EL (cell line): ENCODE measurements around the gene RBPJL.

Source experiments
- DNase-seq: peaks from one replicate; pipeline ENCODE4 v3.0.0-alpha.2; 2016

The RBPJL gene

GRCh38 chr20:45306431-45306982 is at the start of gene RBPJL:
Gene RBPJL, plus strand, starts transcription at chr20:45306840. Its CDS starts 83 bp downstream, at chr20:45306923.
- no peak for DNase-seq

GRCh38 chr20:45257161-45257560 is 49.5 kb upstream of the RBPJL start:
- no peak for DNase-seq

- DNase-seq: no peak
Measured at GRCh38 chr20:45257711-45258110, 48.9 kb upstream of the RBPJL start.

GRCh38 chr20:45258259-45258658 is 48.4 kb upstream of the RBPJL start:
- DNase-seq: no peak

GRCh38 chr20:45258664-45259063 is 48.0 kb upstream of the RBPJL start:
- DNase-seq: no peak

- no peak for DNase-seq
Measured at GRCh38 chr20:45263556-45264266, 42.9 kb upstream of the RBPJL start.

GRCh38 chr20:45266977-45267376 is 39.7 kb upstream of the RBPJL start:
- no peak for DNase-seq

GRCh38 chr20:45268531-45268930 is 38.1 kb upstream of the RBPJL start:
- no peak for DNase-seq

- DNase-seq: no peak
Measured at GRCh38 chr20:45269056-45269455, 37.6 kb upstream of the RBPJL start.

GRCh38 chr20:45269754-45270270 is 36.8 kb upstream of the RBPJL start:
- no peak for DNase-seq

- no peak for DNase-seq
Measured at GRCh38 chr20:45275338-45275737, 31.3 kb upstream of the RBPJL start.

- DNase-seq: no peak
Measured at GRCh38 chr20:45279992-45280391, 26.6 kb upstream of the RBPJL start.

GRCh38 chr20:45282700-45283550 is 23.7 kb upstream of the RBPJL start:
- DNase-seq: no peak

- no peak for DNase-seq
Measured at GRCh38 chr20:45283551-45284057, 23.0 kb upstream of the RBPJL start.

- no peak for DNase-seq
Measured at GRCh38 chr20:45288376-45288775, 18.3 kb upstream of the RBPJL start.

- DNase-seq: no peak
Measured at GRCh38 chr20:45288860-45289259, 17.8 kb upstream of the RBPJL start.

GRCh38 chr20:45289942-45290676 is 16.5 kb upstream of the RBPJL start:
- DNase-seq: no peak

GRCh38 chr20:45290677-45291355 is 15.8 kb upstream of the RBPJL start:
- DNase-seq: peak; percentile 84

GRCh38 chr20:45291526-45291925 is 15.1 kb upstream of the RBPJL start:
- DNase-seq: no peak

- no peak for DNase-seq
Measured at GRCh38 chr20:45292343-45292742, 14.3 kb upstream of the RBPJL start.

- peak; percentile 85 for DNase-seq
Measured at GRCh38 chr20:45293041-45294002, 13.3 kb upstream of the RBPJL start.
